Measurements from ENCODE around the gene ENPP1.

DNA sequence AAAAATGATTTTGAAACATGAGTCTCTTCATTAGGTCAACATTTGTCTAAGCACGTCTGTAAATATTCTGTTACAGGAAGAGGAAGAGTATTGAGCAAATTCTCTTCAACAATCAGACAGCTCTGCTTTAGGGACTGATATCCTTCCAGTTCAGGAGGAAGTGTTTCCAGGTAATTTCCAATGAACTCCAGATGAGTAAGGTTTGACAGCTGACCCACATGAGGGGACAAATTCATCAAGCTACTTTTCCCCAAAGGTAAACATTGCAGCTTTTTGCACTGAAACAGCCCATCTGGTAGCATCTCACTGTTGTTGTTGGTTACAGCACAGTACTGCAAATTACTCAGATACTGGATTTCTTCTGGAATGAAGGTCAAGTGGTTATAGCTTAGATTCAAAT lies 18.1 kb downstream of the ENPP1 start:
- TF ChIP-seq, protein P1, sequence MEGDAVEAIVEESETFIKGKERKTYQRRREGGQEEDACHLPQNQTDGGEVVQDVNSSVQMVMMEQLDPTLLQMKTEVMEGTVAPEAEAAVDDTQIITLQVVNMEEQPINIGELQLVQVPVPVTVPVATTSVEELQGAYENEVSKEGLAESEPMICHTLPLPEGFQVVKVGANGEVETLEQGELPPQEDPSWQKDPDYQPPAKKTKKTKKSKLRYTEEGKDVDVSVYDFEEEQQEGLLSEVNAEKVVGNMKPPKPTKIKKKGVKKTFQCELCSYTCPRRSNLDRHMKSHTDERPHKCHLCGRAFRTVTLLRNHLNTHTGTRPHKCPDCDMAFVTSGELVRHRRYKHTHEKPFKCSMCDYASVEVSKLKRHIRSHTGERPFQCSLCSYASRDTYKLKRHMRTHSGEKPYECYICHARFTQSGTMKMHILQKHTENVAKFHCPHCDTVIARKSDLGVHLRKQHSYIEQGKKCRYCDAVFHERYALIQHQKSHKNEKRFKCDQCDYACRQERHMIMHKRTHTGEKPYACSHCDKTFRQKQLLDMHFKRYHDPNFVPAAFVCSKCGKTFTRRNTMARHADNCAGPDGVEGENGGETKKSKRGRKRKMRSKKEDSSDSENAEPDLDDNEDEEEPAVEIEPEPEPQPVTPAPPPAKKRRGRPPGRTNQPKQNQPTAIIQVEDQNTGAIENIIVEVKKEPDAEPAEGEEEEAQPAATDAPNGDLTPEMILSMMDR (IDR thresholded peaks at IDR 0.05), result no peak
- TF ChIP-seq POLR2A (IDR thresholded peaks at IDR 0.05), result no peak
